B cell (primary cell): Measurements from ENCODE around the gene AIF1. TPM values are rescaled to one million over a fixed set of nuclear protein-coding genes. Genes with fewer than 3 reads are reported as not detected.

ENCODE experiments used
- ATAC-seq: fragments of 200-7000 bp; cut with Tn5 transposase; one replicate; pipeline ENCODE4 v1.10.0; 2021; ENCODE audit warnings: low read depth, mild to moderate bottlenecking, moderate number of reproducible peaks, moderate library complexity
- CTCF ChIA-PET: fragments of 350-600 bp; sonication (Branson Sonifier 250); formaldehyde crosslinking; loops from one replicate; lab custom pipeline; 2021; ENCODE audit warnings: antibody characterized with exemption, inconsistent platforms; lab: Charles Lee
- POLR2A ChIA-PET: fragments of 350-600 bp; sonication (Branson Sonifier 250); formaldehyde crosslinking; loops from one replicate; lab custom pipeline; 2021; ENCODE audit warnings: antibody characterized with exemption; lab: Charles Lee
- DNase-seq: peaks from one replicate; pipeline ENCODE4 v3.0.0; 2013
- H2AFZ ChIP-seq: 2 replicates; pipeline ENCODE4 v1.6.1; 2012; ENCODE audit warnings: mild to moderate bottlenecking, low read depth, low read length; ENCODE audit not compliant: insufficient read depth, poor library complexity, severe bottlenecking
- H3K27ac ChIP-seq, 2 donors: 1 replicate in 1 of 2; 2 replicates in 1 of 2; pipeline ENCODE4 v1.5.1; 2012 to 2013; ENCODE audit warnings: low read length in 2 of 2, mild to moderate bottlenecking in 2 of 2, moderate library complexity in 1 of 2
- H3K27me3 ChIP-seq, 4 experiments: fragments of 200-600 bp in 1 of 4; sonication (generic) in 1 of 4; replicated peaks in 1 of 4; 1 replicate in 2 of 4; 2 replicates in 2 of 4; pipeline versions ENCODE4 v1.6.1 to v1.7.0; 2013 to 2016; ENCODE audit warnings: low read length in 3 of 4, mild to moderate bottlenecking in 2 of 4, mixed read lengths in 1 of 4, moderate library complexity in 1 of 4; ENCODE audit not compliant: insufficient read depth in 4 of 4, control insufficient read depth in 3 of 4; ENCODE audit errors: control extremely low read depth in 1 of 4
- H3K36me3 ChIP-seq, 2 experiments: replicated peaks in 1 of 2; 1 replicate in 1 of 2; 2 replicates in 1 of 2; pipeline versions ENCODE4 v1.6.1 to v1.7.1; 2013; ENCODE audit warnings: low read length in 1 of 2; ENCODE audit not compliant: insufficient read depth in 2 of 2, control insufficient read depth in 1 of 2; ENCODE audit errors: control extremely low read depth in 1 of 2, extremely low read depth in 1 of 2
- H3K4me1 ChIP-seq, 2 donors: fragments of 200-600 bp in 1 of 2; sonication (generic) in 1 of 2; 1 replicate in 1 of 2; 2 replicates in 1 of 2; pipeline versions ENCODE4 v1.5.1 to v1.6.1; 2013 to 2017; ENCODE audit warnings: low read length in 2 of 2; ENCODE audit not compliant: control insufficient read depth in 2 of 2, insufficient read depth in 2 of 2
- H3K4me2 ChIP-seq: replicated peaks from 2 replicates; pipeline ENCODE3; 2012; ENCODE audit warnings: mild to moderate bottlenecking, low read depth, low read length; ENCODE audit not compliant: poor library complexity, severe bottlenecking
- H3K4me3 ChIP-seq, 5 experiments: fragments of 200-600 bp in 1 of 5; sonication (generic) in 1 of 5; 1 replicate in 3 of 5; 2 replicates in 2 of 5; pipeline versions ENCODE4 v1.5.1 to v1.7.0; 2011 to 2016; ENCODE audit warnings: low read length in 4 of 5, mild to moderate bottlenecking in 4 of 5, low read depth in 2 of 5, control low read depth in 1 of 5, moderate library complexity in 1 of 5; ENCODE audit not compliant: insufficient read depth in 1 of 5; ENCODE audit errors: control extremely low read depth in 1 of 5, extremely low read depth in 1 of 5
- H3K79me2 ChIP-seq: fragments of 200-600 bp; sonication (generic); one replicate; pipeline ENCODE4 v1.6.0; 2016; ENCODE audit warnings: low read length; ENCODE audit not compliant: control insufficient read depth, insufficient read depth
- H3K9ac ChIP-seq: fragments of 200-600 bp; sonication (generic); 2 replicates; pipeline ENCODE4 v1.6.1; 2017; ENCODE audit warnings: mild to moderate bottlenecking, low read length, moderate library complexity
- H3K9me3 ChIP-seq, 3 donors: one replicate each; pipeline versions ENCODE4 v1.6.1 to v1.7.1; 2013; ENCODE audit warnings: low read length in 2 of 3; ENCODE audit not compliant: control insufficient read depth in 2 of 3, insufficient read depth in 1 of 3; ENCODE audit errors: control extremely low read depth in 1 of 3
- H4K20me1 ChIP-seq: 2 replicates; pipeline ENCODE4 v1.6.0; 2012; ENCODE audit warnings: mild to moderate bottlenecking, low read length; ENCODE audit not compliant: insufficient read depth, control insufficient read depth, poor library complexity, severe bottlenecking
- H3K27ac Mint-ChIP-seq: one replicate; pipeline ENCODE4 v1.8.0; 2021; ENCODE audit warnings: mixed read lengths
- H3K27me3 Mint-ChIP-seq: one replicate; pipeline ENCODE4 v1.8.0; 2021; ENCODE audit warnings: mixed read lengths
- H3K4me1 Mint-ChIP-seq: one replicate; pipeline ENCODE4 v1.8.0; 2021; ENCODE audit warnings: mixed read lengths
- H3K4me3 Mint-ChIP-seq: one replicate; pipeline ENCODE4 v1.8.0; 2021; ENCODE audit warnings: mixed read lengths
- H3K9me3 Mint-ChIP-seq: one replicate; pipeline ENCODE4 v1.8.0; 2022; ENCODE audit warnings: mixed read lengths; ENCODE audit not compliant: insufficient read depth
- EZH2 ChIP-seq: IDR thresholded peaks from 2 replicates; pipeline ENCODE4 v1.6.1; 2012; ENCODE audit warnings: borderline replicate concordance, low read depth, mild to moderate bottlenecking, moderate library complexity, low read length; ENCODE audit not compliant: insufficient read depth, poor library complexity, severe bottlenecking
- WGBS: methylation state at CpG from one replicate; pipeline ENCODE4 v1.1.5; 2013; ENCODE audit warnings: missing lambda C conversion rate; ENCODE audit not compliant: insufficient coverage; 5-methylcytosine and 5-hydroxymethylcytosine counted together
- intact Hi-C: fragments of 100-400 bp; cut with micrococcal nuclease; formaldehyde crosslinking; loops from one replicate; pipeline ENCODE4 v1.10.0; 2022
- polyA plus RNA-seq: library from polyadenylated mRNA; depleted of rRNA; stranded (reverse); fragments of >200 nt; gene quantifications from 2 replicates; pipeline ENCODE4 v1.2.3, GENCODE V29; 2012
- total RNA-seq, 2 donors: library from RNA; stranded (reverse); fragments of 120-200 nt in 1 of 2; gene quantifications; 1 replicate in 1 of 2; 2 replicates in 1 of 2; pipeline versions ENCODE4 v1.2.3 to v1.2.4, GENCODE V29; 2013 to 2022
- TF ChIP-seq, protein P1 (sequence below): fragments of 200-600 bp; IDR thresholded peaks from one replicate; pipeline ENCODE4 v1.8.0; 2022; ENCODE audit warnings: antibody characterized with exemption, mild to moderate bottlenecking

Gene AIF1
- total and polyA plus RNA-seq, 2 donors (not counting 1 experiment from before 2014, with no cell fraction given): 1.3 to 7.5 TPM

DNA sequence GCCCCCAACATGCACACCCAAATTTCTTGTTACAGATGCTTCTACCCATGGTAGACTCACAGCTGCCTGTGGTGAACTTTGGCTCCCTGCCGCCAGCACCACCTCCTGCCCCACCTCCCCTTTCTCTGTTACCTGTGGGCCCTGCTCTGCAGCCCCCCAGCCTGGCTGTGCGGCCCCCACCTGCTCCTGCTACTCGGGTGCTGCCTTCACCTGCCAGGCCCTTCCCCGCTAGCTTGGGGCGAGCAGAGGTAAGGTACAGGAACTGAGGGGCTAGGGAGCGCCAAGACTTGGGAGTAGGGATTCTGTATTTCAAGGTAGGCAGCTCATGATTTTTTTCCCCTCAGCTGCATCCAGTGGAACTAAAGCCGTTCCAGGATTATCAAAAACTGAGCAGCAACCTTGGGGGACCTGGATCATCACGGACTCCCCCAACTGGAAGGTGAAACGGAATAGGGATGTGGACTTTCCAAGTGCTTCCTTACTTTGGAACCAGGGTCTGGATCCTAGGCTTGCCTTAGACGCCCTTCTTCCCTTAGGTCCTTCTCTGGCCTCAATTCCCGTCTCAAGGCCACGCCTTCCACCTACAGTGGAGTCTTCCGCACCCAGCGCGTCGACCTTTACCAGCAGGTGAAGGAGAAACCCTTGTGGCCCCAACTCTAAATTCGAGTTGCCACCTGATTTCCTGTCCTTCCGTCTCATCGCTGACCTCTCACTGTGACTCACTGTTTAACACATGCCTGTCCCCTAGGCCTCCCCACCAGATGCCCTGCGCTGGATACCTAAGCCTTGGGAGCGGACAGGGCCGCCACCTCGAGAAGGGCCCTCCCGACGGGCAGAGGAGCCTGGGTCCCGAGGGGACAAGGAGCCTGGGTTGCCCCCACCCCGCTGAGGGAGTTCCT lies 21.9 kb downstream of the AIF1 start:
- 94% methylated on average over 21 of the region's 27 CpGs for WGBS
- Histone ChIP-seq H3K4me3 (no peak overlapping the region), H3K9ac (no peak overlapping the region), H3K4me2 (no peak overlapping the region), H4K20me1 (peaks cover 22% of the 10 kb centered on the region), H3K9me3 (no peaks in the 10 kb centered on the region), H3K36me3 (peaks cover 12 to 91% of the 10 kb centered on the region in 2 experiments), H3K27ac (no peak overlapping the region), H2AFZ (no peak overlapping the region), H3K4me1 (no peaks in the 10 kb centered on the region), H3K27me3 (no peaks in the 10 kb centered on the region), H3K79me2 (peaks cover 6% of the 10 kb centered on the region)
- ChIA-PET POLR2A (interaction anchor here (1.1 kb wide), 1 partner anchor 15 kb away, joined by 3 read pairs; no protein-coding TSS in a partner anchor), CTCF (interaction anchor here (0.6 kb wide), 1 partner anchor 195 kb away, joined by 3 read pairs; no protein-coding TSS in a partner anchor)
- no peak overlapping the region for H3K4me3 Mint-ChIP-seq
- no peak overlapping the region for H3K27ac Mint-ChIP-seq
- no peaks in the 10 kb centered on the region for H3K4me1 Mint-ChIP-seq
- H3K9me3 Mint-ChIP-seq: no peaks in the 10 kb centered on the region
- intact Hi-C loops: no loop called here
- no peak for TF ChIP-seq EZH2
- TF ChIP-seq, protein P1, sequence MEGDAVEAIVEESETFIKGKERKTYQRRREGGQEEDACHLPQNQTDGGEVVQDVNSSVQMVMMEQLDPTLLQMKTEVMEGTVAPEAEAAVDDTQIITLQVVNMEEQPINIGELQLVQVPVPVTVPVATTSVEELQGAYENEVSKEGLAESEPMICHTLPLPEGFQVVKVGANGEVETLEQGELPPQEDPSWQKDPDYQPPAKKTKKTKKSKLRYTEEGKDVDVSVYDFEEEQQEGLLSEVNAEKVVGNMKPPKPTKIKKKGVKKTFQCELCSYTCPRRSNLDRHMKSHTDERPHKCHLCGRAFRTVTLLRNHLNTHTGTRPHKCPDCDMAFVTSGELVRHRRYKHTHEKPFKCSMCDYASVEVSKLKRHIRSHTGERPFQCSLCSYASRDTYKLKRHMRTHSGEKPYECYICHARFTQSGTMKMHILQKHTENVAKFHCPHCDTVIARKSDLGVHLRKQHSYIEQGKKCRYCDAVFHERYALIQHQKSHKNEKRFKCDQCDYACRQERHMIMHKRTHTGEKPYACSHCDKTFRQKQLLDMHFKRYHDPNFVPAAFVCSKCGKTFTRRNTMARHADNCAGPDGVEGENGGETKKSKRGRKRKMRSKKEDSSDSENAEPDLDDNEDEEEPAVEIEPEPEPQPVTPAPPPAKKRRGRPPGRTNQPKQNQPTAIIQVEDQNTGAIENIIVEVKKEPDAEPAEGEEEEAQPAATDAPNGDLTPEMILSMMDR: no peak
- ATAC-seq (no peak), DNase-seq (no peak)
- H3K27me3 Mint-ChIP-seq: no peaks in the 10 kb centered on the region

DNA sequence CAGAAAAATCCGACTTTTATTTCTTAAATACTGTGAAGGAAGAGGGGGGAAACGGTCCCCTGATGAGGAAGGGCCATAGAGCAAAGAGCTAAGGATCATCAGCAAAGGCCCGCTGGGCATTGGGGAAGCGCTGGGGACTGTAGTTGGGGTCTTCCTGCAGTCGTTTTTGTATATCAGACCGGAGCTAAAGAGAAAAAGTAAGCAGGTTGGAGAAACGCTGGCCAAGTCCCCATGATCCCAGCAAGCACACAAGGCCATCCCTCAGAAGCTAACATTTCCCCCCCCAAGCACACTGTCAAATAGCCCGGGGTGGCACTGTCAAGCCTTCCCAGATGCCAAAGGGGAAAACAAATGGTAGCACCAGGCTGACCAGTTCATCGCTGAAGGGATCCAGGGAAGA lies 24.0 kb downstream of the AIF1 start:
- intact Hi-C loops: no loop called here
- Histone ChIP-seq H3K4me3 (no peak overlapping the region), H4K20me1 (peaks cover 9% of the 10 kb centered on the region), H3K27me3 (no peaks in the 10 kb centered on the region), H2AFZ (no peak overlapping the region), H3K9me3 (no peaks in the 10 kb centered on the region), H3K9ac (no peak overlapping the region), H3K79me2 (no peaks in the 10 kb centered on the region), H3K4me2 (no peak overlapping the region), H3K4me1 (no peaks in the 10 kb centered on the region), H3K27ac (no peak overlapping the region), H3K36me3 (peaks cover 13 to 89% of the 10 kb centered on the region in 2 experiments)
- 91% methylated on average over 8 of the region's 9 CpGs for WGBS
- no peaks in the 10 kb centered on the region for H3K9me3 Mint-ChIP-seq
- H3K27me3 Mint-ChIP-seq: no peaks in the 10 kb centered on the region
- no peaks in the 10 kb centered on the region for H3K4me1 Mint-ChIP-seq
- DNase-seq: no peak
- no peak for ATAC-seq
- no peak overlapping the region for H3K27ac Mint-ChIP-seq
- ChIA-PET CTCF (interaction anchor here (0.5 to 1.4 kb wide), 2 partner anchors 12 to 59 kb away, joined by 3 to 4 read pairs; no protein-coding TSS in a partner anchor), POLR2A (interaction anchor here (1.0 to 1.8 kb wide), 2 partner anchors 13 to 17 kb away, joined by 4 to 5 read pairs; partner anchors contain the start of gene BAG6)
- no peak for TF ChIP-seq EZH2
- TF ChIP-seq, protein P1: no peak
- H3K4me3 Mint-ChIP-seq: no peak overlapping the region
